SK-N-SH treated with all-trans-retinoic acid at 6 μM for 48 hours (cell line): Measurements from ENCODE around the gene AMACR.

Source experiments
- BACH2 ChIP-seq: fragments of 250-450 bp; sonication (Bioruptor Pico); IDR thresholded peaks from 2 replicates; pipeline ENCODE4 v1.9.0; 2021; ENCODE audit warnings: mild to moderate bottlenecking, borderline replicate concordance
- CSDC2 ChIP-seq: fragments of 250-450 bp; sonication (Bioruptor Pico); IDR thresholded peaks from 2 replicates; pipeline ENCODE4 v1.5.0; 2020; ENCODE audit warnings: mild to moderate bottlenecking, moderate library complexity
- ESRRG ChIP-seq: fragments of 250-450 bp; sonication (Bioruptor Pico); IDR thresholded peaks from 2 replicates; pipeline ENCODE4 v1.6.1; 2021; ENCODE audit warnings: mild to moderate bottlenecking
- GLIS3 ChIP-seq: fragments of 250-450 bp; sonication (Bioruptor Pico); IDR thresholded peaks from 2 replicates; pipeline ENCODE4 v1.5.0; 2020; ENCODE audit warnings: mild to moderate bottlenecking, moderate library complexity
- ISL1 ChIP-seq: fragments of 250-450 bp; sonication (Bioruptor Pico); IDR thresholded peaks from 2 replicates; pipeline ENCODE4 v2.1.2; 2022; ENCODE audit warnings: mild to moderate bottlenecking, moderate library complexity
- RARB ChIP-seq: fragments of 250-450 bp; sonication (Bioruptor Pico); IDR thresholded peaks from 2 replicates; pipeline ENCODE4 v1.8.0; 2021; ENCODE audit warnings: mild to moderate bottlenecking, moderate library complexity
- ZFP30 ChIP-seq: fragments of 450-650 bp; formaldehyde crosslinking; IDR thresholded peaks from 2 replicates; pipeline ENCODE4 v1.5.0; 2022; ENCODE audit warnings: mild to moderate bottlenecking, moderate library complexity
- TF ChIP-seq, protein P1 (sequence below): fragments of 250-450 bp; sonication (Bioruptor Pico); IDR thresholded peaks from 2 replicates; pipeline ENCODE4 v1.8.0; 2021; ENCODE audit warnings: low read depth, mild to moderate bottlenecking, moderate library complexity, borderline replicate concordance
- TF ChIP-seq, protein P2 (sequence below): fragments of 250-450 bp; sonication (Bioruptor Pico); IDR thresholded peaks from 2 replicates; pipeline ENCODE4 v1.8.0; 2020; ENCODE audit warnings: mild to moderate bottlenecking, moderate library complexity, borderline replicate concordance
- TF ChIP-seq, protein P3 (sequence below): fragments of 250-450 bp; sonication (Bioruptor Pico); IDR thresholded peaks from 2 replicates; pipeline ENCODE4 v1.5.0; 2020; ENCODE audit warnings: mild to moderate bottlenecking, moderate library complexity

GRCh38 chr5:34014626-34015025 lies 6.8 kb upstream of the AMACR start:
- no peak for TF ChIP-seq GLIS3 (CRISPR knock-in tag)
- TF ChIP-seq, protein P1, sequence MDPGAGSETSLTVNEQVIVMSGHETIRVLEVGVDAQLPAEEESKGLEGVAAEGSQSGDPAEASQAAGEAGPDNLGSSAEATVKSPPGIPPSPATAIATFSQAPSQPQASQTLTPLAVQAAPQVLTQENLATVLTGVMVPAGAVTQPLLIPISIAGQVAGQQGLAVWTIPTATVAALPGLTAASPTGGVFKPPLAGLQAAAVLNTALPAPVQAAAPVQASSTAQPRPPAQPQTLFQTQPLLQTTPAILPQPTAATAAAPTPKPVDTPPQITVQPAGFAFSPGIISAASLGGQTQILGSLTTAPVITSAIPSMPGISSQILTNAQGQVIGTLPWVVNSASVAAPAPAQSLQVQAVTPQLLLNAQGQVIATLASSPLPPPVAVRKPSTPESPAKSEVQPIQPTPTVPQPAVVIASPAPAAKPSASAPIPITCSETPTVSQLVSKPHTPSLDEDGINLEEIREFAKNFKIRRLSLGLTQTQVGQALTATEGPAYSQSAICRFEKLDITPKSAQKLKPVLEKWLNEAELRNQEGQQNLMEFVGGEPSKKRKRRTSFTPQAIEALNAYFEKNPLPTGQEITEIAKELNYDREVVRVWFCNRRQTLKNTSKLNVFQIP (CRISPR knock-in tag): no peak
- no peak for TF ChIP-seq ESRRG (CRISPR knock-in tag)
- no peak for TF ChIP-seq ZFP30 (CRISPR knock-in tag)
- TF ChIP-seq, protein P2, sequence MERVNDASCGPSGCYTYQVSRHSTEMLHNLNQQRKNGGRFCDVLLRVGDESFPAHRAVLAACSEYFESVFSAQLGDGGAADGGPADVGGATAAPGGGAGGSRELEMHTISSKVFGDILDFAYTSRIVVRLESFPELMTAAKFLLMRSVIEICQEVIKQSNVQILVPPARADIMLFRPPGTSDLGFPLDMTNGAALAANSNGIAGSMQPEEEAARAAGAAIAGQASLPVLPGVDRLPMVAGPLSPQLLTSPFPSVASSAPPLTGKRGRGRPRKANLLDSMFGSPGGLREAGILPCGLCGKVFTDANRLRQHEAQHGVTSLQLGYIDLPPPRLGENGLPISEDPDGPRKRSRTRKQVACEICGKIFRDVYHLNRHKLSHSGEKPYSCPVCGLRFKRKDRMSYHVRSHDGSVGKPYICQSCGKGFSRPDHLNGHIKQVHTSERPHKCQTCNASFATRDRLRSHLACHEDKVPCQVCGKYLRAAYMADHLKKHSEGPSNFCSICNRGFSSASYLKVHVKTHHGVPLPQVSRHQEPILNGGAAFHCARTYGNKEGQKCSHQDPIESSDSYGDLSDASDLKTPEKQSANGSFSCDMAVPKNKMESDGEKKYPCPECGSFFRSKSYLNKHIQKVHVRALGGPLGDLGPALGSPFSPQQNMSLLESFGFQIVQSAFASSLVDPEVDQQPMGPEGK (CRISPR knock-in tag): no peak
- TF ChIP-seq RARB: no peak
- TF ChIP-seq BACH2 (CRISPR knock-in tag): no peak
- TF ChIP-seq ISL1 (CRISPR knock-in tag): no peak
- no peak for TF ChIP-seq CSDC2 (CRISPR knock-in tag)
- TF ChIP-seq, protein P3, sequence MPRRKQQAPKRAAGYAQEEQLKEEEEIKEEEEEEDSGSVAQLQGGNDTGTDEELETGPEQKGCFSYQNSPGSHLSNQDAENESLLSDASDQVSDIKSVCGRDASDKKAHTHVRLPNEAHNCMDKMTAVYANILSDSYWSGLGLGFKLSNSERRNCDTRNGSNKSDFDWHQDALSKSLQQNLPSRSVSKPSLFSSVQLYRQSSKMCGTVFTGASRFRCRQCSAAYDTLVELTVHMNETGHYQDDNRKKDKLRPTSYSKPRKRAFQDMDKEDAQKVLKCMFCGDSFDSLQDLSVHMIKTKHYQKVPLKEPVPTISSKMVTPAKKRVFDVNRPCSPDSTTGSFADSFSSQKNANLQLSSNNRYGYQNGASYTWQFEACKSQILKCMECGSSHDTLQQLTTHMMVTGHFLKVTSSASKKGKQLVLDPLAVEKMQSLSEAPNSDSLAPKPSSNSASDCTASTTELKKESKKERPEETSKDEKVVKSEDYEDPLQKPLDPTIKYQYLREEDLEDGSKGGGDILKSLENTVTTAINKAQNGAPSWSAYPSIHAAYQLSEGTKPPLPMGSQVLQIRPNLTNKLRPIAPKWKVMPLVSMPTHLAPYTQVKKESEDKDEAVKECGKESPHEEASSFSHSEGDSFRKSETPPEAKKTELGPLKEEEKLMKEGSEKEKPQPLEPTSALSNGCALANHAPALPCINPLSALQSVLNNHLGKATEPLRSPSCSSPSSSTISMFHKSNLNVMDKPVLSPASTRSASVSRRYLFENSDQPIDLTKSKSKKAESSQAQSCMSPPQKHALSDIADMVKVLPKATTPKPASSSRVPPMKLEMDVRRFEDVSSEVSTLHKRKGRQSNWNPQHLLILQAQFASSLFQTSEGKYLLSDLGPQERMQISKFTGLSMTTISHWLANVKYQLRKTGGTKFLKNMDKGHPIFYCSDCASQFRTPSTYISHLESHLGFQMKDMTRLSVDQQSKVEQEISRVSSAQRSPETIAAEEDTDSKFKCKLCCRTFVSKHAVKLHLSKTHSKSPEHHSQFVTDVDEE (CRISPR knock-in tag): no peak
